NCI-H1092 treated with DMSO at 0.1 percent for 48 hours (cell line): ENCODE measurements around the gene KBTBD2.
"Not testable (repeated sequence)": the region's sequence is repeated elsewhere in the genome, so short reads cannot be mapped to it uniquely, and the experiment has no call there.

Experiments used
- DNase-seq: peaks from one replicate; lab custom pipeline; 2025; lab: John Stamatoyannopoulos, UW

KBTBD2 gene

DNA sequence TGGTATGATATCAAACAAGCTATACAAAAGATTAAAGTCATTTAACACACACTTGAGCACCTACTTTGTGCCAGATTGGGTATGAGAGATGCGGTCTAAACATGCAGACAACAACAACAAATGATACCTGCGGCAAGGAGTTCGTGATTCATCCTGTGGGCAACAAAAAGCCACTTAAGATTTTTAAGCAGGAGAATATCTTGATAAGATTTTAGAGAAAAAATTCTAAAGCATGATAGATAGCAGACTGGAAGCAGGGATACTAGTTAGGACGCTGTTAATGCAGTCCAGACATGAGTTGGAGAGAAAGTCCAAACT, 1.6 kb upstream of the KBTBD2 start:
- no peak for DNase-seq

- peak; percentile 80 for DNase-seq
These were observed 1.1 kb upstream of the KBTBD2 start for GRCh38 chr7:32892521-32893206.

- DNase-seq, result peak; percentile 99
These were observed 400 bp upstream of the KBTBD2 start for GRCh38 chr7:32891800-32892520.

GRCh38 chr7:32890793-32891042, 842 bp downstream of the KBTBD2 start:
- DNase-seq, result no peak

GRCh38 chr7:32890010-32890792, 1.4 kb downstream of the KBTBD2 start:
- DNase-seq, result peak; percentile 62

GRCh38 chr7:32888505-32888904, 3.1 kb downstream of the KBTBD2 start:
- DNase-seq, result no peak

- no peak for DNase-seq
These were observed 4.2 kb downstream of the KBTBD2 start for GRCh38 chr7:32887395-32887794.

GRCh38 chr7:32881074-32881982, 10.2 kb downstream of the KBTBD2 start:
- DNase-seq, result no peak

- no peak for DNase-seq
These were observed 12.1 kb downstream of the KBTBD2 start for GRCh38 chr7:32879460-32879859.

DNA sequence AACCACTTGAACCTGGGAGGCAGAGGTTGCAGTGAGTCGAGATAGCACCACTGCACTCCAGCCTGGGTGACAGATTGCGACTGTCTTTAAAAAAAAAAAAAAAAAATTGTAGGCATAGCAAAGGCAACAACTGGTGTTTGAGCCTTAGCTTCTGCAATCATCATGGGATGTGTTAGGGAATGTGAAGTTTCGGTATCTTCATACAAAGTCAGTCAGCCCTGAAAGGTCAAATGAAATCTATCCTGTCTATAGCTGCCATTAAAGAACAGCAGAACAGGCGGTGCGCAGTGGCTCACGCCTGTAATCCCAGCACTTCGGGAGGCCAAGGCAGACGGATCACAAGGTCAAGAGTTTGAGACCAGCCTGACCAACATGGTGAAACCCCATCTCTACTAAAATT, 13.5 kb downstream of the KBTBD2 start:
- DNase-seq, result not testable (repeated sequence)

DNA sequence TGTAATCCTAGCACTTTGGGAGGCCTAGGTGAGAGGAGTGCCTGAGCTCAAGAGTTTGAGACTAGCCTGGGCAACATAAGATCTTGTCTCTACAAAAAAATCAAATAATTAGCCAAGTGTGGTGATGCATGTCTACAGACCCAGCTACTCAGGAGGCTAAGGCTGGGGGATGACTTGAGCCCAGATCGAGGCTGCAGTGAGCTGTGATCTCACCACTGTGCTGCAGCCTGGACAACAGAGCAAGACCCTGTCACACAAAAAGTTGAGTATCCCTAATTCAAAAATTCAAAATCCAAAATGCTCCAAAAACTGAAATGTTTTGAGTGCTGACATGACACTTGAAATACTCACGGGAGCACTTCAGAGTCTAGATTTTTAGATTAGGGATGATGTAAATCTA, 19.1 kb downstream of the KBTBD2 start:
- DNase-seq, result no peak

DNA sequence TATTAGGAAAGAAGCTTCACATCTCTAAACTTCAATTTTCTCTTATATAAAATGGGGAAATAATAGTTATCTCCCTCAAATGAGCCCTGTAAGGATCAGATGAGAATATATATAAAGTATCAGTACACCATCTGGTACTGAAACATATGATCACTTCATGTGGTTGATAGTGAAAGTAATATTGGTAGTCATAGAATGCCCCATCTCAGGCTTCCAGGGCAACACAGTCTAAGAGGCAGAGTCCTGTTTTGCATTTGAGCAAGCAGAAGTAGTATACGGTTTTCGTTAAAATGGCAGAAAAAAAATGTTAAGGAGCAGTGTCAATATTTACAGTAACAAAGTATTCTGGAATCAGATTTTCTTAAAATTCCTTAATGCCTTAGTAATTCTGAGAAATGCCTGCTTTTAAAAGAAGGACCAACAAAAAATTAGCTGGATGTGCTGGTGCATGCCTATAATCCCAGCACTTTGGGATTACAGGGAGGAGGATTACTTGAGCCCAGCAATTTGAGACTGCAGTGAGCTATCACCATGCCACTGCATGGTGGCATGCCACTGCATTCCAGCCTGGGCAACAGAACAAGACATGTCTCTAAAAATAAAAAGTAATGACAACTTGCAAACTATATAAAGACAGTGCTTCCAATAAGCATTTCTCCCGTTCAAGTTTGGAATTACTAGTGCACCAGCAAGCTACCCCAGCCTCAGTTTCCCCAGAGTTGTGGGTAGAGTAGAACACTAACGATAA, 19.8 kb downstream of the KBTBD2 start:
- DNase-seq, result no peak

GRCh38 chr7:32870298-32870697, 21.3 kb downstream of the KBTBD2 start:
- DNase-seq, result no peak

GRCh38 chr7:32869716-32870115, 21.8 kb downstream of the KBTBD2 start:
- no peak for DNase-seq

GRCh38 chr7:32868116-32868515, 23.4 kb downstream of the KBTBD2 start:
- peak; percentile 8 for DNase-seq

- DNase-seq, result no peak
These were observed 26.0 kb downstream of the KBTBD2 start for GRCh38 chr7:32865448-32866030.

DNA sequence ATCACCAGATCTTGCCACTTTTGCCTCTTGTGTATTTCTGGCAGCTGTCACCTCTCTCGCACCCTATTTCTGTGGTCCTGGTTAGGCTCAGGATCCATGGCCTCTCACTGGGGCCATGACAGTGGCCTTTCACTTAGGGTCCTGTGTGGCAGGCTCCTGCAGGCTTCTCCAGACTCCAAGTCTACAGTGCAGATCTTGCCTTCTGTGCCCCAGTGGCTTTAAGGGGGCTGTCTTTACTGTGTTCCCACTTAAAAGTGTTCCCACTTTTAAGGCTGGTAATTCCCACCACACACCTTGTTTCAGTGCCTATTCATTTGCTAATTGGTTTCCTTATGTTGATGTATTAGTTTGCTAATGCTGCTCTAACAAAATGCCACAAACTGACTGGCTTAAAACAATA, 27.7 kb downstream of the KBTBD2 start:
- DNase-seq, result not testable (repeated sequence)

DNA sequence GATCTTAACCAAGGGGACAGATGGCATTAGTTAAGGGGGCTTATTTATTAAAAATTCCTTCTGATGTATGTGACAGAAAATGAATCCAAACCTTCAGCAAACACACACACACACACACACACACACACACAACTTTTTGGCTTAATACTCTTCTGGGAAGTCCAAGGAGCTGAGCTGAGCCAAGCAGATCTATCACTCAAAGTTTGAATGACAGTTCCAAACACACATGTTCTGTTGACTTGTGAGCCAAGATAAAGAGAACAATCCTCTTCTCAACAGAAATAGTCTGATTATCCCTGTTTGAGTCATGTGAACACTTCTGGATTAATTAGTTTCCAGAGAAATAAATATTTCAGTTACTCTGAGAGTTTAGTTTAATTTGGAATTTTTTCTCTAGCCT, 31.5 kb downstream of the KBTBD2 start:
- no peak for DNase-seq

GRCh38 chr7:32858648-32859047, 32.9 kb downstream of the KBTBD2 start:
- DNase-seq, result no peak

DNA sequence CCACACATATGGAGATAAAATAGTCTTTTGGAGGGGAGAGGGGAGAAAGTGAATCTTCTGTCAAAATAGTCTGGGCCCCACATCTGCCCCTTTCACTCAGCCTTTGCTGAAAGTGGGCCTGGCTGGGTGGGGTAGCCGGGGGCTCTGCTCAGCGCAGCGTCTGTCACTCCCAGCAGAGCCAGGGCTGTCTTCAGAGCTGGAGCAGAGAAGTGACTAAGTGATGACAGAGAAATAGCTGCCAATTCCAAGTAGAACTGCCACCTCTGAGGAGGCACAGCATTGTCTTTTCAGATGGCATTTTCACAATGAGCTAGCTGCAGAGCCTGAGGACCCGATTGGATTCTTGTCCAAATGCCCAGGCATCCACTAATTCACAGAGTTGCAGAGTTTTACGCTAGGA, 34.5 kb downstream of the KBTBD2 start:
- not testable (repeated sequence) for DNase-seq
